GM21515 (cell line): ENCODE data around the gene MPO.

Source experiments
- ATAC-seq: cut with Tn5 transposase; IDR thresholded peaks from one replicate; pipeline ENCODE4 v1.9.1; 2021; ENCODE audit not compliant: unreplicated experiment

The MPO gene

DNA sequence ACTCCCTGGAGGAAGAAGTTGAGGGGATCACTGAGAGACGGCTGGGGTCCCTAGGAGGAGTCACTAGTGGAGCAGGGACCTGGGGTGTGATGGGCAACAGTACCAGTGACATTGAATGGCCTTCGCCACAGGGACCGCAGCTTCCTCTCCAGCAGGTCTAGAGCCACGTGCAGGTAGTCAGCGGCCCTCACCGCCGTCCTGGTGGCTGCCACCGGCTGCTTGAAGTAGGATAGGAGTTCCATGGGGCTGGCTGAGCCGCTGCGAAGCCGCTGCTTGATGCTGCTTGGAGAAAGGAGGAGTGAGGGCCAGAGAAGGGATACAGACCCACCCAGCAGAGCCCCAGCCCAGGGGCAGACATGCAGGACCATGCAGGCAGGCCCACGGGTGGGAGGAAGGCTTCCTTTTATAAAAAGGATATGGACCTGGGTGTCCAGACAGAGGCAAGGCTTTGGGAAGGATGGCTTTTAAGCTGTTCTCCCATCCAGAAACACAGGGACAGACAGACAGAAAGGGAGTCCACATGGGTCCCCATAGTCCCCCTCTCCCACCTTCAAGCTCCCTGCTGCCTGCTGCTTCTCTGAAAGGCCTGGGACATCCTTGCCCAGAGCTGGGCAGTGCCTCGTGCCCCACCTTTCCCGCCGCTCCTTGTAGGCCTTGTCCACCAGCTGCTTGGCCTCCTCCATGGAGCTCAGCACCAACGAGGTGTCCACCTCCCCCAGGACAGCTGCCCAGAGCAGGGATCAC lies 827 bp downstream of the MPO start:
- ATAC-seq, result no peak

DNA sequence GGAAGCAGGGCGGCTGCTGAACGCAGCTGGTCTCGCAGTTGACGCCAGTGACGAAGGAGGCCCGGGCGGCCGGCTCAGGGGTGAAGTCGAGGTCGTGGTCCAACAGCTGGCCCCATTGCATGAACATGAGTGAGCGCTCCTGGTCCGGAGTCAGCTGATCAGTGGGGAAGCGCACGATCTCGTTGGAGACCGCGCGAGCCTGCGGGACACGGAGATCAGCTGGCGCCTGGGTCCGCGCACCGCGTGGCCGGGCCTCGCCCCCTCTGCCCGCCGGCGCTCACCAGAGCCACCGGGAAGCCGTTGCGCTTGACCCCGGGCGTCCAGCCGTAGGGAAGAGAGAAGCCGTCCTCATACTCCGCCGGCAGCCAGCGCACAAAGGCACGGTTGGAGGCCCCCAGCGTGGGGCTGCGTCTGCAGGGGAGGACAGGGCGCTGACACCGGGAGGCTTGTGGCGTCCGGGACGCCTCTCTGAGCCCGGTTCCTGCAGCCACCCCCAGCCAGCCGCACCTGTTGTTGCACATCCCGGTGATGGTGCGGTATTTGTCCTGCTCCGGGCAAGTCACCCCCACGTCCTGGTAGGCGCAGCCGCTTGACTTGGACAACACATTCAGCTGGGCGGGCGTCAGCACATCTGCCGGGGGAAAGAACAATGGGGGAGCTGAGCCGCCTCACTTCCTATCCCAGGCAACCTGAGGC lies 1.6 kb downstream of the MPO start:
- no peak for ATAC-seq

DNA sequence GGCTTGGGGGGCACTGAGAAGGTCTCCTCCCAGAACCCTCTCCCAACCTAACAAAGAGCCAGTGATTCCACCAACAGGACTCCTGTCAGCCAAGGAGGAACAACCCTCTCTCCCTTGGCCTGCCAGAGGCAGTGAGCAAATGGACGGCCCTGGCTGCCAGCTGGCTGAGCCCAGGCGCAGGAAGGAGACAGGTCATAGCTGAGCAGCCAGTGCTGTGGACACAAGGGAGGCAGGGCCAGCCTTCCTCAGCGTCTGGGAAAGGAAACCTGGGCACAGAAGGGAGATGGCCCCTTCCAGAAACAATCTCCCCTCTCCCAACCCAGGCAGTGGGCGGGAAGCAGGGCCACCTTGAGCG lies 2.1 kb downstream of the MPO start:
- no peak for ATAC-seq

DNA sequence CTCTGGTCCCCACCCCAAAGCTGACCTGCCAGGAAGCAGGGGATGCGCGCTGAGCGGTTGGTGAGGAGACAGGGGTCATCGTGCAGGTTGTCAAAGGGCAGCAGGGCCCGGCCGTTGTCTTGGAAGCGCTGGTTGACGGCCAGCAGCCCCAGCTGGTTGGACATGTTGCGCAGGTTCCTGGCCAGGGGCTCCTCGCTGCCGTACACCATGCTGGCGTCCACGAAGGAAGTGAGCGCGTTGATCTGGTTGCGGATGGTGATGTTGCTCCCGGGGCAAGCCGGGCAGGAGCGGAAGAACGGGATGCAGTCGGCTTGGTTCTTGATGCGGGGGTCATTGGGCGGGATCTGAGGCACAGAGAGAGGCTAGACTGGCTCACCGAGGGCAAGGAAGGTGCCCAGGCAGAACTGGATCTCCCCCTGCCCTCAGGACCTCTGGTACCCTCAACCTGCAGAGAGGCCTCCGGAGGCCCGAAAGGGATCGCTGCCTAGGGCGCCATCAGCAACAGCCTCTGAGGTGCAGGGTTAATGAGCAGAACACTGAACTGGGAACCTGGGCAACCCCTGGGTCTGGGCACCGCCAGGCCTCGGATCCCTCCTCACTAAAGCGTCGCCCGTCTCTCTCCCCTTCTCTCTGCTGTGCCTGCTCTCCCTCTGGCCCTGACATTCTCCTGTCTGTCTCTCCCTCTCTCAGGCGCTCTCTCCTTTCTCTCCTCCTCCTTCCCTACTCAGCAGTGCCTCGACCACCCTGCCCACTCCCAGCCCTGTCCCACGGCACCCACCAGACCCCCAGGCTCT lies 2.7 kb downstream of the MPO start:
- no peak for ATAC-seq

DNA sequence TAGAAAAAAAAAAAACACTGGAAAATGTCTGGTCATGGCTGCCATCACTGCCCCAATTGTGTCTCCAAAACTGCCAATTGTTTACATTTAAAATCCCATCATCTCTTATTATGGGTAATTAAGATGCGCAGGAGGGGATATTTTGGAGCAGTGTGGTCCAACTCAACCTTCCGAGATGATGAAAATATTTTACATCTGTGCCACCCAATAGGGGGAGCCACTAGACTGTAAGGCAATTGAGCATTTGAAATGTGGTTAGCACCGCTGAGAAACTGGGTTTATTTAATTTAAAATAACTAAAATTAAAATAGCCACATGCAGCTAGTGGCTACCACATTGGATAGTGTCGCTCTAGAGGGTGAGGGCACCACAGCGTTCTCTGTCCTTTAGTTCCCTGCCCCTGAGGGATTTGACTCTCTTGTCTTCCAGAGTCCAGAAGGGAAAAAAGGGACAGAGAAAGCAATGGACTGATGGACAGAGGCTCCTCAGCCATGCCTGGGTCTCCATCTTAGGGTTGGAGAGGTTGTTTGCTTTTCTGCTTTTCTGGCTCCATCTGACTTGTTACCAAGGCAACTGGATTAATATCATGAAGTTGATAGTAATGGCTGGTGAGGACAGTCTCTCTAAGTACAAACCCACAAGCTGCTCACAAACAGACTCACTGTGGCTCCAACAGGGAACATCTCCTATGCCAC lies 3.5 kb downstream of the MPO start:
- no peak for ATAC-seq

DNA sequence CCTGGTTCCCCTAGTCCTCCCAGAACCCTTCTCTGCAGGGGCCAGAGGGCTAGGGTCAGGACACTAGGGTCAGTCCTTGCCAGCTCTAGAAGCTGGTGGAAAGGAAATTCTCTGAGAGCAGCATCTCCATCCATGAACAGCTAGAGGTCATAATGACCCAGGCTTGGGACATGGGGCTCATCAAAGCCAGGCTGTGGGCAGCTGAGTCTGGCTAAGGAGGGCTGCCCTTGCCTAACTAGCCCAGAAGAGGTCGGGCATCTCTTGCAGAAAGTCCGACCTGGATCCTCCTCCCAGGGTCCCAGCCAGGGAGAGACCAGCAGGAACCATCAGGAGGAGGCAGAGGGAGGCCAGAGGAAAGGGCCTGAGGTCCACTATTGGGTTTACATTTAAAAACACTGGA lies 4.3 kb downstream of the MPO start:
- no peak for ATAC-seq

DNA sequence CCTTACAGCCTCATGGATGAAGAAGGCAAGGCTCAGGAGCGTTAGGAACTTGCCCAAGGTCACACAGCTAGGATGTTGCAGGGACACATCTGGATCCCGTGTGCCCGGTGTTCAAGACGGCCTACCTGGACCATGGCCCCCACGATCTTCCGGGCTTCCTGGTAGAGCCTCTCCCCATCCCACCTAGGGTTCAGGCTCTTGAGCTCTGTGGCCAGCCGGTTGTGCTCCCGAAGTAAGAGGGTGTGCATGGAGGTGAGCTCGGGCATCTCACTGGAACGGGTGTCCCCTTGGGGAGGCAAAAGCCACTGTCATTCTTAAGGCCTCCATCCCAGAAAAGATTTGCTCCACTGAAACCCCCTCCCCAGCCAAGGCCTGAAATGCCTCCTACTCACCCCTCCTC lies 5.3 kb downstream of the MPO start:
- no peak for ATAC-seq

DNA sequence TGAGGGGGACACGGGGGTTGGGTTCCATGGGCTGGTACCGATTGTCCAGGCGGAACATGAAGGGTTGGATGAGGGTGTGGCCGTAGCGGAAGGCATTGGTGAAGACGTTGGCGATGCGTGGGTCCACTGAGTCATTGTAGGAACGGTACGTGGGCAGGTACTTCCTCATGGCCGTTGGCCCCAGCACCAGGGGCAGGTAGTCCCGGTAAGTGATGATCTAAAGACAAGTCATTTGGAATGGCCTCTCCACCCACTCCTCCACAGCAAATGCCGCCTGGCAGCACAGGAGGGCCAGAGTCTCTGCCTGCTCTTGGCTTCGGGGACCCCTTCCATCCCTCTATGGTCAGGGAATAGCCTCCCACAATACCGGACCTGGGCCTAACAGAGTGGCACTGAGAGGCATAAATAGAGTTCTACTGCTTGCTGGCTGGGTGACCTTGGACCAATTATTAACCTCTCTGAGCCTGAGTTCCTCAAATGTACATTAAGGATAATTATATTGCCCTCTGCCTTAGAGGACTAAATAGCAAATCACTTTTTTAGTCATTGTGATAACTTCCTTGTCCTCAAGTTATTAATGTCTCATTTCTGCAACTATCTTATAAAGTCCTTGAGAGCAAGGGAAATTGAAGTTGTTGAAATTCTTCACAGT lies 7.2 kb downstream of the MPO start:
- ATAC-seq, result no peak

DNA sequence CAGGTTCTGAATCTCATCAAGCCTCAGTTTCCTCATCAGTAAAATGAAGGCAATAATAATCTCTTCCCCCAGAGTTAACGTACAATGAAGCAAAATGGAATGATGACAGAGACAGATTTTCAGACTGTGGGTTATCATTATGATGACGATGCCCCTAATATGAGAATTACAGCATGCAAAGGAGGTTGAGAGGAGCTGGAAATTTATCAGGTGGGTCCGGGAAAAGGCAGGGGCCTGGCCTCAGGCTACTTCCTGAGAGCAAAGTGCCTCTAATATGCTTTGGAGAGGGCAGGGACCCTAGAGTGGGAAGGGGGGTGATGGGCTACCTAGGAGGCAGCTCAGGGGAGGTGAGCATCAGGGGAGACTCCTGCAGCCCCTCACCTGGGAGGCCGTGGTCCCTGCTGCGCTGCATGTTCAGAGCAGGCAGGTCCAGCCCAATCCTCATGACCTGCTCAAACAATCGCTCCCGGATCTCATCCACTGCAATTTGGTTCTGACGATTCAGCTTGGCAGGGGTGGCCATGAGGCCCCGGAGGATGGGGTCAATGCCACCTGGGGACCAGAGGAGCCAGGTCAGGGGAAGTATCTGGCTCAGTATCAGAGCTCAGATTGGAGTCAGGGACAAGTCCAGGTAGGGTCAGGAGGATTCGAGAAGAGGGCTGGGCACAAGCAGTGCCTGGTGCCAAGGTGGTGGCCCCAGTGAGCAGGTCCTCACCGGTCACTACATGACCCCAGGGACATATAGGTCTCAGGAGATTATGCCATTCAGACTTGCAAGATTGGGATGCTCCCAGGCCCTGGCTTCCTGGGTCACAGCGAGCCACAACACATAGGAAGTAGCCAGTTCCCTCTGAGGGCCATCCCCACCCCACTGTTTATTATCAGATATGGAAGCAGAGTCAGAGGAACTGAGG lies 8.1 kb downstream of the MPO start:
- ATAC-seq, result no peak

DNA sequence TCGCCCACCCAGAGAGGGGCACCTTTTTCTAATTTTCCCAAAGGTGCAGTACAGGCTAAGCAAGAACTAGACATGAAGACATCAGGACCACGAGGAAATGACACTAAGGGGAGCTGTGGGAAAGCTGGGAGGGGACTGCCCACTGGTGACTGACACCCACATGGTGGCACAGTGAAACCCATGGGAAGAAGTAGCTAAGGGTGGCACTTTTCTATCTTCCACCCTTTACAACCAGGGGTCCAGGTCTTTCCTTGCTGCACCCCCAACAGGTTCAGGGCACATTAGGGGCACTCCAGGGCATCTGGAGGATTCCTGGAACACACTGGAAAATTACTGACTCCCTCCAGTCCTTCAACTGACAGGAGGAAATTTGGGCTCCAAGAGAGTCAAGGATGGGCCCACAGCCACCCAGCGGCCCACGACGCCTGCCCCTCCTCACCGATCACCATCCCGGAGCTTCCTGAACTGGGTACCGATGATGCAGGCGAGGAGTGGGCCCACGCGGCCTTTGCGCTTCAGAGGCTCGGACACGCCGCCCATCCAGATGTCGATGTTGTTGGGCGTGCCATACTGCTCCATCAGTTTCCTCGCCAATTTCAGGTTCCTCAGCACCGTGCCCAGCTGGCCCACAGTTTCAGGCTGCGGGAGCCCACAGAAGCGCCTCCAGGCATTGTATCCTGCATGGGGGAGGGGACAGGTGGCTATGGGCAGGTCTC lies 9.4 kb downstream of the MPO start:
- ATAC-seq, result no peak

DNA sequence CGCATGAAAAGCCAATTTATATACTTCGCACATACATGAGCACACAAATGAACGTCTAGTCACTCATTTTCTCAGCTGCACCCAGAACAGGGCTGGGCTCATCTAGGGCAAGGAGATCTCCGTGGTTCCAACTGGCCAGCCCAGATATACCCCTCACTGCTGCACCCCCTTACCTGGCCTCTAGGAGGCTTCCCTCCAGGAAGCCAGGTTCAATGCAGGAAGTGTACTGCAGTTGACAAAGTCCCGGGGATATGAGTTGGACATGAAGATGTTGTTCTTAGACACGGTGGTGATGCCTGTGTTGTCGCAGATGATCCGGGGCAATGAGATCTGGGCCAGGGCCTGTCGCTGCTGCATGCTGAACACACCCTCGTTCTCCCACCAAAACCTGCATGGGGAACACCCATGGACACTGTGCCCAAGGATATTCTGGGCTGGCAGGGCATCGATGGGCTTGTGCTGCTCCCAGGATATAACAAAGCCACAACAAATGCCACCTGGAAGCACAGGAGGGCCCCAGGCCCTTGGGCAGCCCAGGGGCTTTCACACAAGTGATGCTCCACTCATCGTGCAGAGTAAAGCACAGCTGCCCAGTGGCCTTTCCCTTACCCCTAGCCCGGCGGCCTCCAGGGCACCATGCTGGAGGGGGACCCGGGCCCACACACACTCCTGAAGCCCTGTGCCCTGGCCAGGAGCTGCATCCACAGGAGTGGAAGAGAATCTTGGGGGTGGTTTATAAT lies 10.1 kb downstream of the MPO start:
- no peak for ATAC-seq

DNA sequence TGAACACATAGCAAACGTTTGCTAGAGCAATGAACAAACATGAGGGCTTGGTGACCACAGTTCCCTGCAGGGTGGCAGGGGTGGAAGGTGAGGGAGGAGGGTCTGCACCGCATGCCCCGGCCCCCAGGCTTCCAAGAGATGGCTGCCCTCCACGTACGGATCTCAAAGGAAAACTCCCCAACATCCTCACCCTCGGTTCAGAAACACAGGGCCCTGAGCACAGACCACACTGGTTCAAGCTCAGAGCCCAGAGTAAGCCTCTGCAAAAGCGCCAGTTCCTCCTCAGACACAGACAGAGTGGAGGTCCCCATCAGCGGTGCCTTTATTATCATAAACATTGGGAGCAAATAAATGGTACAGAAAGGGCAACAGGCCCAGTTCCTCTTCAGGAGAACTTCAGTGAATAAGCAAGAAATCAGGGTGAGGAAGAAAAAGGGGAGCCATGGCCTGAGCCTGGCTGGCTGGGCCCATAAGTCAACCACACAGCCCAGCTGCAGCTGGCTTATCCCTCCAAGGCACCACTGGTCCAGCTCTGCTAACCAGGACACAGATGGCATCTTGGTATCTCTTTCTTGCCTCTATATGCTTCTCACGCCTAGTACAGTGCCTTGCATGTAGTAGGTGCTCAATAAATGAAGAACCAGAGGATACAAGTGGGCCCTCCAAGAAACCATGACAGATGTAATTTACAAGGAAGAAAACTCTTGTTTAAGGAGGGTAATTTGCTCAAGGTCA lies 11.0 kb downstream of the MPO start:
- no peak for ATAC-seq

DNA sequence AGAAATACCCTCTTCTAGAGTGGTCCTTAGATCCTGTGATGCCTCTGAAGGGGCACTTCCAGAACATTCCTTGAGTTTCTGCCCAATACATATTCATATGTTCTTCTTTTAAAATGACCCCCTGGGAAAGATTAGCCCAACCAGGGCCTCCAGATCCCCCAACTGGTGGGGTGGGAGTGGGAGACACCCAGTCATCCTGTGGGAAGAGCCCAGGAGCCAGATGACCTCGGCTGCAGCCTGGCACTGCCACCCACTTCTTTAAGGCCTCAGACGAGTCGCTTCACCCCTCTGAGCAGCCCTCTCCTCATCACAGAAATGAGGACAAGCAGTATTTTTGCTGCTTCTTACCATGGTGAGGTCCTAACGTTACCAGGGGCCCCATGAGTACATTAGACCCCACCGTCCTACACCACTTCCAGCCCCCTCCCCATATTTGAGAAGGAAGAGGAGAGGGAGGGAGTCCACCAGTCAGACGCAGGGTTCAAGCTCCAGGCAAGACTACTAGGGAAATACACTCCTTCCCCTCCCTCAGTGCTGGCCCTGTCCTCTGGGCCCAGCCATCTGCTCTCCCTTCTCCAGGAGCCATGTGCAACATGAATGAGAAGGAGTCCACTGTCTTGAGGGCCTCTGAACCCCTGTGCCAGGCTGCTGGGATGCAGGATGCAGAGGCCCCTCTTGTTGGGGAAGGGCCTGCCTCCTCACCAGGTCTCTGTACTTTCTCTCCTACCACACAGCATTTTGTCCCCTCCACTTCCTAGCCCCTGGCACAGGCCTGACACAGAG lies 11.8 kb downstream of the MPO start:
- ATAC-seq, result no peak

DNA sequence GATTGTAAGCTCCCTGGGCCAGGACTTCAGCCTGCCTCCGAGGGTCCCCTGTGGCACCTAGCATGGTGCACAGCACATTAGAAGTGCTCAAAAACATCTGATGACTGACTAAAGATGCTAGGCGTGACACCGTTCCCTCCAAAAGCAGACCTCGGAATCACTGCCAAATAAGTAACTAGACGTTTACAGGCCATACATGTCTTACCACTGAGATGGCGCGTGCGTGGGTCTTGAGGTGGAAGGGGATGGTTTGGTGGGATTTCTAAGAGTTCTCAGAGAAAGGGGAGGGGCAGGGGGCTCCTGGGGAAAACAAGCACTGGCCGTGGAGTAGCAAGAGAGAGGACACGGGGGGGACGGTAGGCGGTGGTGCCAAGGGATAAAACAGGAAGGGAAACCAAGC lies 12.4 kb downstream of the MPO start:
- ATAC-seq, result no peak

DNA sequence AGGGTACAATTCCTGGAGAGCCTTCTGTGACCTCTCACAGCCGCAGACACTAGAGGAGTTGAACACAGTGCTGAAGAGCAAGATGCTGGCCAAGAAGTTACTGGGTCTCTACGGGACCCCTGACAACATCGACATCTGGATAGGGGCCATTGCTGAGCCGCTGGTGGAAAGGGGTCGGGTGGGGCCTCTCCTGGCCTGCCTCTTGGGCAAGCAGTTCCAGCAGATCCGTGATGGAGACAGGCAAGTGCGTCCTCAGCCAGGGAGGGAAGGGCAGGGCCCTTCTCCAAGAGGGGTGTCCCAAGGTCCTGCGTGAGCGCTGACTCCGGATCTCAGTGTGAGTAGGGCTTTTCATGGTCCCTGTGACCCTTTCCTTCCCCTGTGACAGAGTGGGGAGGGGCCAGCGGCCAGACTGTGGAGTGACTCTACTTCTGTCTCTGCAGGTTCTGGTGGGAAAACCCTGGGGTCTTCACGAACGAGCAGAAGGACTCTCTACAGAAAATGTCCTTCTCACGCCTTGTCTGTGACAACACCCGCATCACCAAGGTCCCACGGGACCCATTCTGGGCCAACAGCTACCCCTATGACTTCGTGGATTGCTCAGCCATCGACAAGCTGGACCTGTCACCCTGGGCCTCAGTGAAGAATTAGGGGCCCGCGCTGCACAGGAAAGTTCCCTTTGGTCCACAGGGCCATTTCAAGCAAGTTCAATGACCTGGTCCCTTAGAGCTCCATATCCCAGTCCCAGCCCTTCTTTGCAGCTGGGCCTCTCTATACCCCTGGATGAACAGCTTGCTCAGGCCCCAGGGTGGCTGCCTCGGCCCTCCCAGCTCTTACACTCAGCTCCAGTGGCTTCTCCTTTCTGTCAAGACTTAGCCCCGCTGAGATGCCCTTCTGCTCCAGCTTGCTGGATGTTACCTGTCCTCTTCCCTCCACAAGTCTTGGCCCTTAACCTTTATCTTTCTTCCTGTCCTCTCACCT lies 13.1 kb downstream of the MPO start:
- ATAC-seq, result no peak
